HCT116 (cell line): Measurements from ENCODE around the gene EVI5L.

ENCODE experiments used
- CEBPB ChIP-seq: IDR thresholded peaks from 2 replicates; pipeline ENCODE4 v1.6.1; 2012; ENCODE audit warnings: low read depth
- EZH2 ChIP-seq: fragments of 200-600 bp; sonication (generic); IDR thresholded peaks from 2 replicates; pipeline ENCODE4 v1.6.1; 2017; ENCODE audit warnings: antibody characterized with exemption, mixed run types
- EZH2phosphoT487 ChIP-seq: fragments of 200-600 bp; IDR thresholded peaks from 2 replicates; pipeline ENCODE4 v1.6.1; 2018; ENCODE audit warnings: antibody characterized with exemption, borderline replicate concordance
- MAX ChIP-seq: IDR thresholded peaks from 2 replicates; pipeline ENCODE4 v1.6.1; 2012
- POLR2A ChIP-seq: IDR thresholded peaks from 2 replicates; pipeline ENCODE4 v1.7.0; 2011; ENCODE audit warnings: borderline replicate concordance; ENCODE audit not compliant: insufficient read depth, insufficient read length; ENCODE audit errors: extremely low read depth
- POLR2AphosphoS5 ChIP-seq: IDR thresholded peaks from 2 replicates; pipeline ENCODE4 v1.6.1; 2011; ENCODE audit warnings: mild to moderate bottlenecking, low read depth, low read length, moderate library complexity
- RAD21 ChIP-seq: IDR thresholded peaks from 2 replicates; pipeline ENCODE4 v1.6.1; 2012; ENCODE audit warnings: low read depth, mild to moderate bottlenecking
- SP1 ChIP-seq: IDR thresholded peaks from 2 replicates; pipeline ENCODE4 v1.6.1; 2012; ENCODE audit warnings: low read depth
- SRF ChIP-seq: IDR thresholded peaks from 2 replicates; pipeline ENCODE4 v1.6.1; 2012; ENCODE audit warnings: low read depth
- TCF7L2 ChIP-seq: IDR thresholded peaks from 2 replicates; pipeline ENCODE4 v1.7.0; 2011; ENCODE audit warnings: borderline replicate concordance, inconsistent platforms; ENCODE audit not compliant: insufficient read depth, insufficient read length; ENCODE audit errors: extremely low read depth
- ZFX ChIP-seq: fragments of 450-650 bp; IDR thresholded peaks from 2 replicates; pipeline ENCODE4 v1.6.1; 2017
- TF ChIP-seq, protein P1 (sequence below), 3 experiments: fragments of 200-600 bp in 1 of 3; sonication (generic) in 1 of 3; IDR thresholded peaks in 2 of 3; conservative IDR thresholded peaks in 1 of 3; 2 replicates each; pipeline ENCODE4 v1.5.1; 2012 to 2017; ENCODE audit warnings: low read depth in 2 of 3, low read length in 2 of 3, antibody characterized with exemption in 1 of 3, borderline replicate concordance in 1 of 3, control low read depth in 1 of 3, mild to moderate bottlenecking in 1 of 3, mixed read lengths in 1 of 3, mixed run types in 1 of 3, moderate library complexity in 1 of 3; ENCODE audit not compliant: insufficient read depth in 1 of 3
- TF ChIP-seq, protein P2 (sequence below): IDR thresholded peaks from 2 replicates; pipeline ENCODE4 v1.6.1; 2012; ENCODE audit warnings: low read depth
- TF ChIP-seq, protein P3 (sequence below): IDR thresholded peaks from 2 replicates; pipeline ENCODE4 v1.6.1; 2011; ENCODE audit warnings: mild to moderate bottlenecking, low read length, moderate library complexity; ENCODE audit not compliant: insufficient replicate concordance; ENCODE audit errors: extremely low read depth

DNA sequence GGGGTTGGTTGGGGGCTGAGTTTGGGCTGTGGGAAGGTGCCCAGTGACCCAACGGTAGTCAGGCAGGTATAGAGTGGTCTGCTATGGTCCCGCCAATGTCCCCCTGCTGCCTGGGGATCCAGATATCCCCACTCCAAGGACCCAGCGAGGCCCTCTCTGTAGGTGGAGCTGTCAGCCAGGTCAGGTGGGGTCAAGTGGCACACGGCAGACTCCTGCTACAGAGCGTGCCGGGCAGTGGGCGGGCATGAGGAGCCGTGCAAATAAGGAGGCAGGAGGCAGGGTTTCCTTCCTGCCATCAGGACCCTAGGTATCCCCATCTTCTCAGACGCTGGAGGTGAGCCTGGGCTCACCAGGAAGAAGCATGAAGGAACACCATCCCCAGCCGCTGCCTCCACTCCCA lies 14.9 kb downstream of the EVI5L start:
- TF ChIP-seq SP1 = no peak
- TF ChIP-seq POLR2AphosphoS5 = no peak
- TF ChIP-seq EZH2 = no peak
- no peak for TF ChIP-seq POLR2A
- TF ChIP-seq MAX = no peak
- TF ChIP-seq, protein P1, sequence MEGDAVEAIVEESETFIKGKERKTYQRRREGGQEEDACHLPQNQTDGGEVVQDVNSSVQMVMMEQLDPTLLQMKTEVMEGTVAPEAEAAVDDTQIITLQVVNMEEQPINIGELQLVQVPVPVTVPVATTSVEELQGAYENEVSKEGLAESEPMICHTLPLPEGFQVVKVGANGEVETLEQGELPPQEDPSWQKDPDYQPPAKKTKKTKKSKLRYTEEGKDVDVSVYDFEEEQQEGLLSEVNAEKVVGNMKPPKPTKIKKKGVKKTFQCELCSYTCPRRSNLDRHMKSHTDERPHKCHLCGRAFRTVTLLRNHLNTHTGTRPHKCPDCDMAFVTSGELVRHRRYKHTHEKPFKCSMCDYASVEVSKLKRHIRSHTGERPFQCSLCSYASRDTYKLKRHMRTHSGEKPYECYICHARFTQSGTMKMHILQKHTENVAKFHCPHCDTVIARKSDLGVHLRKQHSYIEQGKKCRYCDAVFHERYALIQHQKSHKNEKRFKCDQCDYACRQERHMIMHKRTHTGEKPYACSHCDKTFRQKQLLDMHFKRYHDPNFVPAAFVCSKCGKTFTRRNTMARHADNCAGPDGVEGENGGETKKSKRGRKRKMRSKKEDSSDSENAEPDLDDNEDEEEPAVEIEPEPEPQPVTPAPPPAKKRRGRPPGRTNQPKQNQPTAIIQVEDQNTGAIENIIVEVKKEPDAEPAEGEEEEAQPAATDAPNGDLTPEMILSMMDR (IDR thresholded peaks at IDR 0.05 in 2 of 3, conservative IDR thresholded peaks at IDR 0.05 in 1 of 3; ENCODE audit: borderline replicate concordance in 1 of 3, insufficient read depth in 1 of 3, low read depth in 2 of 3, low read length in 2 of 3) = no peak
- TF ChIP-seq, protein P2, sequence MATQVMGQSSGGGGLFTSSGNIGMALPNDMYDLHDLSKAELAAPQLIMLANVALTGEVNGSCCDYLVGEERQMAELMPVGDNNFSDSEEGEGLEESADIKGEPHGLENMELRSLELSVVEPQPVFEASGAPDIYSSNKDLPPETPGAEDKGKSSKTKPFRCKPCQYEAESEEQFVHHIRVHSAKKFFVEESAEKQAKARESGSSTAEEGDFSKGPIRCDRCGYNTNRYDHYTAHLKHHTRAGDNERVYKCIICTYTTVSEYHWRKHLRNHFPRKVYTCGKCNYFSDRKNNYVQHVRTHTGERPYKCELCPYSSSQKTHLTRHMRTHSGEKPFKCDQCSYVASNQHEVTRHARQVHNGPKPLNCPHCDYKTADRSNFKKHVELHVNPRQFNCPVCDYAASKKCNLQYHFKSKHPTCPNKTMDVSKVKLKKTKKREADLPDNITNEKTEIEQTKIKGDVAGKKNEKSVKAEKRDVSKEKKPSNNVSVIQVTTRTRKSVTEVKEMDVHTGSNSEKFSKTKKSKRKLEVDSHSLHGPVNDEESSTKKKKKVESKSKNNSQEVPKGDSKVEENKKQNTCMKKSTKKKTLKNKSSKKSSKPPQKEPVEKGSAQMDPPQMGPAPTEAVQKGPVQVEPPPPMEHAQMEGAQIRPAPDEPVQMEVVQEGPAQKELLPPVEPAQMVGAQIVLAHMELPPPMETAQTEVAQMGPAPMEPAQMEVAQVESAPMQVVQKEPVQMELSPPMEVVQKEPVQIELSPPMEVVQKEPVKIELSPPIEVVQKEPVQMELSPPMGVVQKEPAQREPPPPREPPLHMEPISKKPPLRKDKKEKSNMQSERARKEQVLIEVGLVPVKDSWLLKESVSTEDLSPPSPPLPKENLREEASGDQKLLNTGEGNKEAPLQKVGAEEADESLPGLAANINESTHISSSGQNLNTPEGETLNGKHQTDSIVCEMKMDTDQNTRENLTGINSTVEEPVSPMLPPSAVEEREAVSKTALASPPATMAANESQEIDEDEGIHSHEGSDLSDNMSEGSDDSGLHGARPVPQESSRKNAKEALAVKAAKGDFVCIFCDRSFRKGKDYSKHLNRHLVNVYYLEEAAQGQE = no peak
- no peak for TF ChIP-seq EZH2phosphoT487
- no peak for TF ChIP-seq ZFX
- TF ChIP-seq SRF = no peak
- no peak for TF ChIP-seq TCF7L2
- no peak for TF ChIP-seq RAD21
- TF ChIP-seq, protein P3, sequence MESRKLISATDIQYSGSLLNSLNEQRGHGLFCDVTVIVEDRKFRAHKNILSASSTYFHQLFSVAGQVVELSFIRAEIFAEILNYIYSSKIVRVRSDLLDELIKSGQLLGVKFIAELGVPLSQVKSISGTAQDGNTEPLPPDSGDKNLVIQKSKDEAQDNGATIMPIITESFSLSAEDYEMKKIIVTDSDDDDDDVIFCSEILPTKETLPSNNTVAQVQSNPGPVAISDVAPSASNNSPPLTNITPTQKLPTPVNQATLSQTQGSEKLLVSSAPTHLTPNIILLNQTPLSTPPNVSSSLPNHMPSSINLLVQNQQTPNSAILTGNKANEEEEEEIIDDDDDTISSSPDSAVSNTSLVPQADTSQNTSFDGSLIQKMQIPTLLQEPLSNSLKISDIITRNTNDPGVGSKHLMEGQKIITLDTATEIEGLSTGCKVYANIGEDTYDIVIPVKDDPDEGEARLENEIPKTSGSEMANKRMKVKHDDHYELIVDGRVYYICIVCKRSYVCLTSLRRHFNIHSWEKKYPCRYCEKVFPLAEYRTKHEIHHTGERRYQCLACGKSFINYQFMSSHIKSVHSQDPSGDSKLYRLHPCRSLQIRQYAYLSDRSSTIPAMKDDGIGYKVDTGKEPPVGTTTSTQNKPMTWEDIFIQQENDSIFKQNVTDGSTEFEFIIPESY = no peak
- no peak for TF ChIP-seq CEBPB
